Measurements from ENCODE around the gene C16orf46. TPM values are rescaled to one million over a fixed set of nuclear protein-coding genes. Genes with fewer than 3 reads are reported as not detected.

The C16orf46 gene
- polyA plus RNA-seq, 1 of the 3 experiments (the other 2 are of a cell fraction) = 1.5 TPM

DNA sequence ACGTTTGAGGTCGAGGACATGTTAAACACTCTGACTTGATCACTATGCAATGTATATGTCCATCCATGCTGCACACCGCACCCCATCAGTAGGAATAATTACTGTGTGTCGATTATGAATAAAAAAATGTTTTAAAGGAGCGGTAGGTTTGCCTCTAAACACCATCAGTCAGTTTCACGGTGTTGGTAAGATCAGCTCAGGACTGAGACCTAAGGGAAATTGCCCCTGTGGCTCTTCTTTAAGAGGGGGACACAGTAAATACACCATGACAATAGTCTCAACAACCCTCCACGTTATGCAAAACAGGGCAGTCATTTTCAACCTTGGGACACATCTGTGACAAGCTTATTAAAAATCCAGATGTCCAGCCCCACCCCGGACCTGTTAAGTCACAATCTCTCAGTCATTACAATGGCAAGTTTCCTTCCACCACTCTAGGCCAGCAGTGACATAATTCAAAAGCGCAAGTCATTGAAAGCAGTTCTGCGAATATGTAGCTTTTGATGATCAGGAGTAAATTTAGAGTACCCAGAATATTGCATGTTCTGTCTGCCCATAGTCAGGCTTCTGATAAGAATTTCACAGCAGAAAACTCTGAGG lies 40.2 kb downstream of the C16orf46 start (continued):
- TF ChIP-seq, protein P1, sequence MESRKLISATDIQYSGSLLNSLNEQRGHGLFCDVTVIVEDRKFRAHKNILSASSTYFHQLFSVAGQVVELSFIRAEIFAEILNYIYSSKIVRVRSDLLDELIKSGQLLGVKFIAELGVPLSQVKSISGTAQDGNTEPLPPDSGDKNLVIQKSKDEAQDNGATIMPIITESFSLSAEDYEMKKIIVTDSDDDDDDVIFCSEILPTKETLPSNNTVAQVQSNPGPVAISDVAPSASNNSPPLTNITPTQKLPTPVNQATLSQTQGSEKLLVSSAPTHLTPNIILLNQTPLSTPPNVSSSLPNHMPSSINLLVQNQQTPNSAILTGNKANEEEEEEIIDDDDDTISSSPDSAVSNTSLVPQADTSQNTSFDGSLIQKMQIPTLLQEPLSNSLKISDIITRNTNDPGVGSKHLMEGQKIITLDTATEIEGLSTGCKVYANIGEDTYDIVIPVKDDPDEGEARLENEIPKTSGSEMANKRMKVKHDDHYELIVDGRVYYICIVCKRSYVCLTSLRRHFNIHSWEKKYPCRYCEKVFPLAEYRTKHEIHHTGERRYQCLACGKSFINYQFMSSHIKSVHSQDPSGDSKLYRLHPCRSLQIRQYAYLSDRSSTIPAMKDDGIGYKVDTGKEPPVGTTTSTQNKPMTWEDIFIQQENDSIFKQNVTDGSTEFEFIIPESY (IDR thresholded peaks at IDR 0.05; ENCODE audit: borderline replicate concordance, low read depth) = no peak

DNA sequence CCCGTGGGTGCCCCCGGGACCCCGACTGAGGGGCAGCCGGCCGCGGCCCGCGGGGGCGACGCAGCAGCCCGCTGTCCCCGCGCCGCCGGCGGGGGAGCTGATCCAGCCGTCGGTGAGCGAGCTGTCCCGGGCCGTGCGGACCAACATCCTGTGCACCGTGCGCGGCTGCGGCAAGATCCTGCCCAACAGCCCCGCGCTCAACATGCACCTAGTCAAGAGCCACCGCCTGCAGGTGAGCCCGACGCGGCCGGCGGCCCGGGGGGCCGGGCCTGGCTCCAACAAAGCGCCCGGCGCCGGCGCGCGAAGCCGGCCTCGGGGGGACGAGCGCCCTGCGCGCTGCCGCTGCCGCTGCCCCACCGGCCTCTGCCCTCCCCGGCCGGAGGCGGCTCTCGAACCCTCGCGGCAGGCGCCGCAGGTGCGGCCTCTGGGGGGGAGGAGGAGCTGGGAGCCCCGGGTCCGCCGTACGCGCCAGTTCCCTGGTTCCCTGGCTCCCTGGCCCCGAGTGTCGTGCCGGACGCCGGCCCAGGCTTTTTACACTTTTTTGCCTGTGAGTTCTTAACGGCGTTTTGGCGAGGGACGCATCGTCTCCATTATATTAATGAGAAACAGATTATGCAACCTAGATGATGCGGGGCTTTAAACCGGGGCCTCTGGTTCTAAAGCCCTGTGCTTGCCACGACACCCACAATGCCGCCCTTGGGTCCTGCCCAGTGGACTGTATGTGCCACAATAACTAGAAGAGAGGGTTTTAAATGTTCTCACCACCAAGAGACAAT lies 40.9 kb downstream of the C16orf46 start:
- H3K9ac ChIP-seq = peak overlapping the region; percentile 57
- peak overlapping the region; percentile 67 to 86 for H3K4me3 ChIP-seq (ENCODE audit: low read depth in 2 of 2, low read length in 1 of 2)
- H3F3A ChIP-seq (replicated peaks; ENCODE audit: insufficient read depth) = no peaks in the 10 kb centered on the region
- peak; percentile 80 for DNase-seq
- TF ChIP-seq, protein P1 (IDR thresholded peaks at IDR 0.05; ENCODE audit: borderline replicate concordance, low read depth) = no peak
- TF ChIP-seq, protein P2, sequence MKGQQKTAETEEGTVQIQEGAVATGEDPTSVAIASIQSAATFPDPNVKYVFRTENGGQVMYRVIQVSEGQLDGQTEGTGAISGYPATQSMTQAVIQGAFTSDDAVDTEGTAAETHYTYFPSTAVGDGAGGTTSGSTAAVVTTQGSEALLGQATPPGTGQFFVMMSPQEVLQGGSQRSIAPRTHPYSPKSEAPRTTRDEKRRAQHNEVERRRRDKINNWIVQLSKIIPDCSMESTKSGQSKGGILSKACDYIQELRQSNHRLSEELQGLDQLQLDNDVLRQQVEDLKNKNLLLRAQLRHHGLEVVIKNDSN (IDR thresholded peaks at IDR 0.05; ENCODE audit: borderline replicate concordance, low read depth) = no peak
- TF ChIP-seq SIN3A (IDR thresholded peaks at IDR 0.05; ENCODE audit: borderline replicate concordance, low read depth, low read length) (no peak), JUND (IDR thresholded peaks at IDR 0.05) (no peak), RAD21 (IDR thresholded peaks at IDR 0.05; ENCODE audit: low read length) (no peak), GABPA (IDR thresholded peaks at IDR 0.05; ENCODE audit: low read depth) (no peak), RXRA (IDR thresholded peaks at IDR 0.05; ENCODE audit: borderline replicate concordance, low read depth) (no peak), EP300 (IDR thresholded peaks at IDR 0.05; ENCODE audit: borderline replicate concordance in 1 of 2, low read depth in 1 of 2, low read length in 1 of 2) (no peak), FOXM1 (IDR thresholded peaks at IDR 0.05; ENCODE audit: low read depth) (no peak), MXI1 (IDR thresholded peaks at IDR 0.05; ENCODE audit: low read depth, low read length) (no peak; the same call in 1 of the 2 replicates), TCF12 (IDR thresholded peaks at IDR 0.05) (no peak), NRF1 (IDR thresholded peaks at IDR 0.05; ENCODE audit: low read depth, low read length) (no peak), SMC3 (IDR thresholded peaks at IDR 0.05; ENCODE audit: low read depth, low read length) (no peak)
- TF ChIP-seq, protein P3, sequence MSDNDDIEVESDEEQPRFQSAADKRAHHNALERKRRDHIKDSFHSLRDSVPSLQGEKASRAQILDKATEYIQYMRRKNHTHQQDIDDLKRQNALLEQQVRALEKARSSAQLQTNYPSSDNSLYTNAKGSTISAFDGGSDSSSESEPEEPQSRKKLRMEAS (IDR thresholded peaks at IDR 0.05; ENCODE audit: low read depth) = no peak
- TF ChIP-seq, protein P4, sequence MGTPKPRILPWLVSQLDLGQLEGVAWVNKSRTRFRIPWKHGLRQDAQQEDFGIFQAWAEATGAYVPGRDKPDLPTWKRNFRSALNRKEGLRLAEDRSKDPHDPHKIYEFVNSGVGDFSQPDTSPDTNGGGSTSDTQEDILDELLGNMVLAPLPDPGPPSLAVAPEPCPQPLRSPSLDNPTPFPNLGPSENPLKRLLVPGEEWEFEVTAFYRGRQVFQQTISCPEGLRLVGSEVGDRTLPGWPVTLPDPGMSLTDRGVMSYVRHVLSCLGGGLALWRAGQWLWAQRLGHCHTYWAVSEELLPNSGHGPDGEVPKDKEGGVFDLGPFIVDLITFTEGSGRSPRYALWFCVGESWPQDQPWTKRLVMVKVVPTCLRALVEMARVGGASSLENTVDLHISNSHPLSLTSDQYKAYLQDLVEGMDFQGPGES (IDR thresholded peaks at IDR 0.05; ENCODE audit: low read depth, low read length) = no peak
- H3K36me3 ChIP-seq (replicated peaks in 1 of 2; ENCODE audit: control insufficient read depth in 1 of 2, insufficient read depth in 2 of 2, low read length in 1 of 2) = peaks cover 0 to 18% of the 10 kb centered on the region in 2 experiments
- peak overlapping the region; percentile 66 for H2AFZ ChIP-seq (ENCODE audit: low read depth)
- 2% methylated on average over 19 of the region's 80 CpGs for WGBS (ENCODE audit: low lambda C conversion rate)
- H3K27ac ChIP-seq (ENCODE audit: low read depth in 2 of 2, low read length in 1 of 2) = peak overlapping the region in 1 of 2 experiments; percentile 65; a peak in 2 of 4 replicates
- CTCF ChIA-PET = interaction anchor here (0.6 to 3.1 kb wide), 36 partner anchors 8 to 1914 kb away, joined by 3 to 22 read pairs (median 4); partner anchors contain the start of genes CENPN and CMC2
- no peaks in the 10 kb centered on the region for H3K27me3 ChIP-seq (ENCODE audit: insufficient read depth)
- no peaks in the 10 kb centered on the region for H3K9me3 ChIP-seq
- H3K79me2 ChIP-seq (ENCODE audit: insufficient read depth) = peaks cover 50% of the 10 kb centered on the region
- H3K9me2 ChIP-seq = no peaks in the 10 kb centered on the region
- H3K4me1 ChIP-seq (ENCODE audit: control insufficient read depth in 1 of 2, insufficient read depth in 2 of 2, low read depth in 1 of 2, low read length in 1 of 2) = peaks cover 0 to 13% of the 10 kb centered on the region in 2 experiments; a peak in 2 of 4 replicates
- H3K4me2 ChIP-seq = peak overlapping the region; percentile 89
- peaks cover 9% of the 10 kb centered on the region; the same call in 1 of the 2 replicates for H4K20me1 ChIP-seq (ENCODE audit: insufficient read depth)
- POLR2A ChIA-PET = interaction anchor here (0.9 to 1.2 kb wide), 4 partner anchors 29 to 365 kb away, joined by 3 to 5 read pairs (median 3); partner anchors contain the start of genes C16orf46, CENPN and CMC2

Measured in SK-N-SH (cell line).